Caco-2 (cell line): ENCODE data around the gene FBXL7. TPM values are rescaled to one million over a fixed set of nuclear protein-coding genes. Genes with fewer than 3 reads are reported as not detected.

Experiments
- BruUV-seq: library from RNA; stranded (reverse); fragments of 400-500 nt; replicated peaks from 2 replicates; lab custom pipeline; 2021; lab: Mats Ljungman, UMichigan
- CTCF ChIA-PET: fragments of 300-600 bp; sonication (Branson Sonifier 250); formaldehyde crosslinking; loops from one replicate; lab custom pipeline; 2022; ENCODE audit warnings: antibody characterized with exemption; lab: Charles Lee
- POLR2A ChIA-PET: fragments of 300-600 bp; sonication (Branson Sonifier 250); formaldehyde crosslinking; loops from one replicate; lab custom pipeline; 2022; ENCODE audit warnings: antibody characterized with exemption; lab: Charles Lee
- DNase-seq, 2 experiments: peaks; one replicate each; pipeline versions ENCODE4 v3.0.0 to v3.0.0-alpha.2; 2020 to 2022
- H3K27me3 ChIP-seq: replicated peaks from 2 replicates; pipeline ENCODE4 v1.6.0; 2011; ENCODE audit warnings: low read length; ENCODE audit not compliant: control insufficient read depth, insufficient read depth
- H3K36me3 ChIP-seq: 2 replicates; pipeline ENCODE4 v1.5.1; 2011; ENCODE audit warnings: low read length; ENCODE audit not compliant: control insufficient read depth, insufficient read depth
- H3K4me1 ChIP-seq: fragments of 250-450 bp; sonication (Bioruptor Pico); 2 replicates; pipeline ENCODE4 v1.5.1; 2020; ENCODE audit warnings: mild to moderate bottlenecking
- H3K4me3 ChIP-seq: 2 replicates; pipeline ENCODE4 v1.5.1; 2011; ENCODE audit warnings: low read depth, mild to moderate bottlenecking, control low read depth, low read length
- H3K9me3 ChIP-seq: fragments of 250-450 bp; sonication (Bioruptor Pico); 2 replicates; pipeline ENCODE4 v1.5.1; 2020; ENCODE audit warnings: mild to moderate bottlenecking, moderate library complexity
- H3K27ac Mint-ChIP-seq: one replicate; pipeline ENCODE4 v1.8.0; 2022; ENCODE audit warnings: mixed read lengths; ENCODE audit not compliant: unreplicated experiment
- H3K27me3 Mint-ChIP-seq: one replicate; pipeline ENCODE4 v1.8.0; 2022; ENCODE audit warnings: mixed read lengths; ENCODE audit not compliant: insufficient read depth, unreplicated experiment
- H3K36me3 Mint-ChIP-seq: one replicate; pipeline ENCODE4 v1.8.0; 2022; ENCODE audit warnings: mild to moderate bottlenecking, mixed read lengths; ENCODE audit not compliant: insufficient read depth, unreplicated experiment
- H3K4me1 Mint-ChIP-seq: one replicate; pipeline ENCODE4 v1.8.0; 2022; ENCODE audit warnings: low read depth, mixed read lengths; ENCODE audit not compliant: unreplicated experiment
- H3K4me3 Mint-ChIP-seq: one replicate; pipeline ENCODE4 v1.8.0; 2022; ENCODE audit warnings: mild to moderate bottlenecking, moderate library complexity, mixed read lengths; ENCODE audit not compliant: unreplicated experiment
- H3K9me3 Mint-ChIP-seq: one replicate; pipeline ENCODE4 v1.8.0; 2022; ENCODE audit warnings: mixed read lengths; ENCODE audit not compliant: unreplicated experiment
- intact Hi-C: fragments of 100-400 bp; cut with micrococcal nuclease; formaldehyde crosslinking; loops from one replicate; pipeline ENCODE4 v1.10.0; 2022; ENCODE audit not compliant: unreplicated experiment
- total RNA-seq: library from RNA; stranded (reverse); gene quantifications from 2 replicates; pipeline ENCODE4 v1.2.3, GENCODE V29; 2022
- TF ChIP-seq, protein P1 (sequence below), 2 experiments: fragments of 200-600 bp in 1 of 2; IDR thresholded peaks; 1 replicate in 1 of 2; 2 replicates in 1 of 2; pipeline versions ENCODE4 v1.5.1 to v1.8.0; 2011 to 2022; ENCODE audit warnings: antibody characterized with exemption in 1 of 2, control low read depth in 1 of 2, inconsistent platforms in 1 of 2, low read depth in 1 of 2, low read length in 1 of 2, mild to moderate bottlenecking in 1 of 2, moderate library complexity in 1 of 2; ENCODE audit not compliant: insufficient read depth in 1 of 2, severe bottlenecking in 1 of 2, unreplicated experiment in 1 of 2

Gene FBXL7
- total RNA-seq, 1 experiment from 2014 or later = not detected

DNA sequence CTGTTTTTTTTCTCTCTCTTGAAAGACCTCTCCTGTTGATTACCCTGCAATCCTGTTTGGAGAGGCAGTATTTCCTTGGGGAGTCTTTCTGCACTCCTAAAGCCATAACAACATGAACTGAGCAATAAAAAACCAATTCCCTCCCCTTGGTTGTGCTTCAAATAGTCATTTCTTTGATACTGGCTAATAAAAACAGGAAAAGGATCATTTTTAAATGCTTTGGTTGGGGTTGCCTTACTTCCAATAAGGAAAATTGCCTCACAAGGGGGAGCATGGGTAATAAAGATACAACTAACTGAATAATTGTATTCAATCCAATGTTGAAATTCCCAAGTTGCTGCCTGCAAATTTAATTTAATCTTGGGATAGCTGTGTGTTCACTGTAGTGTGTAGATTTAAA, 13.9 kb downstream of the FBXL7 start:
- H3K9me3 Mint-ChIP-seq = no peaks in the 10 kb centered on the region
- no peak for DNase-seq
- CTCF ChIA-PET = no interaction called here
- H3K36me3 Mint-ChIP-seq = no peaks in the 10 kb centered on the region
- no peaks in the 10 kb centered on the region for H3K4me1 Mint-ChIP-seq
- TF ChIP-seq, protein P1, sequence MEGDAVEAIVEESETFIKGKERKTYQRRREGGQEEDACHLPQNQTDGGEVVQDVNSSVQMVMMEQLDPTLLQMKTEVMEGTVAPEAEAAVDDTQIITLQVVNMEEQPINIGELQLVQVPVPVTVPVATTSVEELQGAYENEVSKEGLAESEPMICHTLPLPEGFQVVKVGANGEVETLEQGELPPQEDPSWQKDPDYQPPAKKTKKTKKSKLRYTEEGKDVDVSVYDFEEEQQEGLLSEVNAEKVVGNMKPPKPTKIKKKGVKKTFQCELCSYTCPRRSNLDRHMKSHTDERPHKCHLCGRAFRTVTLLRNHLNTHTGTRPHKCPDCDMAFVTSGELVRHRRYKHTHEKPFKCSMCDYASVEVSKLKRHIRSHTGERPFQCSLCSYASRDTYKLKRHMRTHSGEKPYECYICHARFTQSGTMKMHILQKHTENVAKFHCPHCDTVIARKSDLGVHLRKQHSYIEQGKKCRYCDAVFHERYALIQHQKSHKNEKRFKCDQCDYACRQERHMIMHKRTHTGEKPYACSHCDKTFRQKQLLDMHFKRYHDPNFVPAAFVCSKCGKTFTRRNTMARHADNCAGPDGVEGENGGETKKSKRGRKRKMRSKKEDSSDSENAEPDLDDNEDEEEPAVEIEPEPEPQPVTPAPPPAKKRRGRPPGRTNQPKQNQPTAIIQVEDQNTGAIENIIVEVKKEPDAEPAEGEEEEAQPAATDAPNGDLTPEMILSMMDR (IDR thresholded peaks at IDR 0.05; ENCODE audit: insufficient read depth in 1 of 2, low read depth in 1 of 2, low read length in 1 of 2, severe bottlenecking in 1 of 2, unreplicated experiment in 1 of 2) = no peak
- Histone ChIP-seq H3K9me3 (no peaks in the 10 kb centered on the region), H3K4me1 (no peaks in the 10 kb centered on the region), H3K36me3 (no peaks in the 10 kb centered on the region), H3K27me3 (no peaks in the 10 kb centered on the region), H3K4me3 (no peak overlapping the region)
- no TSS peak for BruUV-seq
- H3K27me3 Mint-ChIP-seq = peaks cover 10% of the 10 kb centered on the region
- POLR2A ChIA-PET = no interaction called here
- intact Hi-C loops = no loop called here
- no peak overlapping the region for H3K27ac Mint-ChIP-seq
- H3K4me3 Mint-ChIP-seq = no peak overlapping the region

DNA sequence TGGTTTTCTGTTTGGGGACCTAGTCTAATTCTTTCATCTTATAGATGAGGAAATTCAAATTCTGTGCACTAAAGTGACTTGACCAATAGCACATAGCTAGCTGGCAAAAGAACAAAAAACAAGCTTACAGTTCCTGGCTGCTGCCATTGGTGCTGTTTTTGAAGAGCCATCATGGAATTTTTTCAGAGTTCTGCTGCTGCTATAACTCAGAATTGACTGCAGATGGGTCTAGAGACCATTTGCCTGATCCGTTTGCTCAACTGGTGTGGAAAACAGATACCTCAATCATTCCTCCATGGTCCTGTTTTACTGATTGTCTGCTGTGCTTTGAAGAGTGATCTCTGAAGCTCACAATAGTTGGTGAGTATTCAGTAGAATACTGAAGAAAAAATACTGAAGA, 15.2 kb downstream of the FBXL7 start:
- H3K27me3 ChIP-seq = no peaks in the 10 kb centered on the region
- no peak overlapping the region for H3K4me3 Mint-ChIP-seq
- intact Hi-C loops = no loop called here
- TF ChIP-seq, protein P1 (IDR thresholded peaks at IDR 0.05; ENCODE audit: insufficient read depth in 1 of 2, low read depth in 1 of 2, low read length in 1 of 2, severe bottlenecking in 1 of 2, unreplicated experiment in 1 of 2) = no peak
- ChIA-PET POLR2A (no interaction called here), CTCF (no interaction called here)
- H3K9me3 Mint-ChIP-seq = no peaks in the 10 kb centered on the region
- no peaks in the 10 kb centered on the region for H3K4me1 ChIP-seq
- no peaks in the 10 kb centered on the region for H3K9me3 ChIP-seq
- H3K36me3 Mint-ChIP-seq = no peaks in the 10 kb centered on the region
- no peaks in the 10 kb centered on the region for H3K4me1 Mint-ChIP-seq
- no peak overlapping the region for H3K27ac Mint-ChIP-seq
- H3K36me3 ChIP-seq = no peaks in the 10 kb centered on the region
- no TSS peak for BruUV-seq
- no peak overlapping the region for H3K4me3 ChIP-seq
- peaks cover 10% of the 10 kb centered on the region for H3K27me3 Mint-ChIP-seq
- DNase-seq = no peak

- Mint-ChIP-seq H3K36me3 (no peaks in the 10 kb centered on the region), H3K27me3 (peaks cover 13% of the 10 kb centered on the region), H3K27ac (no peak overlapping the region), H3K9me3 (no peaks in the 10 kb centered on the region), H3K4me3 (no peak overlapping the region), H3K4me1 (no peaks in the 10 kb centered on the region)
- POLR2A ChIA-PET = no interaction called here
- no peaks in the 10 kb centered on the region for H3K27me3 ChIP-seq
- CTCF ChIA-PET = no interaction called here
- H3K9me3 ChIP-seq = no peaks in the 10 kb centered on the region
- no peak overlapping the region for H3K4me3 ChIP-seq
- intact Hi-C loops = no loop called here
- BruUV-seq = no TSS peak
- TF ChIP-seq, protein P1 (IDR thresholded peaks at IDR 0.05; ENCODE audit: insufficient read depth in 1 of 2, low read depth in 1 of 2, low read length in 1 of 2, severe bottlenecking in 1 of 2, unreplicated experiment in 1 of 2) = no peak
- H3K4me1 ChIP-seq = no peaks in the 10 kb centered on the region
- H3K36me3 ChIP-seq = no peaks in the 10 kb centered on the region
- no peak for DNase-seq
These were observed 16.5 kb downstream of the FBXL7 start for GRCh38 chr5:15516486-15516885.
